Measurements from ENCODE around the gene FNDC3B. TPM values are rescaled to one million over a fixed set of nuclear protein-coding genes. Genes with fewer than 3 reads are reported as not detected.
A peak's percentile ranks its signal among the peaks of the same experiment; 100 is the strongest.

FNDC3B gene
- total RNA-seq, 1 donor from 2014 or later = 160 TPM

GRCh38 chr3:172159376-172159775, 120.0 kb downstream of the FNDC3B start:
- H3K4me3 ChIP-seq = no peak overlapping the region
- no peak for TF ChIP-seq CTCF (IDR thresholded peaks at IDR 0.05)
- no peak for DNase-seq
- H3K27ac ChIP-seq = no peak overlapping the region
- no peaks in the 10 kb centered on the region for H3K9me3 ChIP-seq
- no peaks in the 10 kb centered on the region for H3K36me3 ChIP-seq
- H3K27me3 ChIP-seq = no peaks in the 10 kb centered on the region
- no peak for ATAC-seq
- intact Hi-C loops (cut with DNase I) = no loop called here
- H3K4me1 ChIP-seq = peaks cover 28% of the 10 kb centered on the region

- ATAC-seq (peak; percentile 94), DNase-seq (no peak)
- Histone ChIP-seq H3K27ac (peak overlapping the region; percentile 32), H3K4me1 (peaks cover 27% of the 10 kb centered on the region), H3K9me3 (no peaks in the 10 kb centered on the region), H3K27me3 (no peaks in the 10 kb centered on the region), H3K36me3 (no peaks in the 10 kb centered on the region), H3K4me3 (no peak overlapping the region)
- TF ChIP-seq CTCF (IDR thresholded peaks at IDR 0.05) = no peak
- intact Hi-C loops (cut with DNase I) = no loop called here
Measured at GRCh38 chr3:172159962-172160538, 120.7 kb downstream of the FNDC3B start.

- H3K9me3 ChIP-seq = no peaks in the 10 kb centered on the region
- peaks cover 19% of the 10 kb centered on the region for H3K4me1 ChIP-seq
- H3K27me3 ChIP-seq = no peaks in the 10 kb centered on the region
- TF ChIP-seq CTCF (IDR thresholded peaks at IDR 0.05) = no peak
- no peak overlapping the region for H3K27ac ChIP-seq
- H3K36me3 ChIP-seq = no peaks in the 10 kb centered on the region
- intact Hi-C loops (cut with DNase I) = no loop called here
- H3K4me3 ChIP-seq = no peak overlapping the region
- ATAC-seq = no peak
- no peak for DNase-seq
Measured at GRCh38 chr3:172161133-172161789, 121.9 kb downstream of the FNDC3B start.

GRCh38 chr3:172161959-172162358, 122.6 kb downstream of the FNDC3B start:
- Histone ChIP-seq H3K4me3 (no peak overlapping the region), H3K4me1 (peaks cover 13% of the 10 kb centered on the region), H3K27me3 (no peaks in the 10 kb centered on the region), H3K27ac (no peak overlapping the region), H3K36me3 (no peaks in the 10 kb centered on the region), H3K9me3 (no peaks in the 10 kb centered on the region)
- intact Hi-C loops (cut with DNase I) = no loop called here
- no peak for TF ChIP-seq CTCF (IDR thresholded peaks at IDR 0.05)
- DNase-seq = no peak
- no peak for ATAC-seq

GRCh38 chr3:172163320-172163719, 123.9 kb downstream of the FNDC3B start:
- DNase-seq (no peak), ATAC-seq (no peak)
- Histone ChIP-seq H3K9me3 (no peaks in the 10 kb centered on the region), H3K27ac (no peak overlapping the region), H3K4me3 (no peak overlapping the region), H3K27me3 (no peaks in the 10 kb centered on the region), H3K4me1 (peaks cover 17% of the 10 kb centered on the region), H3K36me3 (no peaks in the 10 kb centered on the region)
- no peak for TF ChIP-seq CTCF (IDR thresholded peaks at IDR 0.05)
- intact Hi-C loops (cut with DNase I) = no loop called here

All from upper lobe of right lung (tissue), 1 donor.